ENCODE measurements around the gene EME2.

GRCh38 chr16:1791256-1791942, 18.8 kb downstream of the EME2 start:
- TF ChIP-seq POLR2AphosphoS5 (IDR thresholded peaks at IDR 0.05) (no peak), CTCF (IDR thresholded peaks at IDR 0.05; ENCODE audit: poor library complexity, severe bottlenecking) (no peak), REST (IDR thresholded peaks at IDR 0.05; ENCODE audit: borderline replicate concordance) (no peak)
